Osteocyte (in vitro differentiated cells): ENCODE data around the gene MAP3K20. TPM values are rescaled to one million over a fixed set of nuclear protein-coding genes. Genes with fewer than 3 reads are reported as not detected.

Experiments
- DNase-seq: peaks from one replicate; pipeline ENCODE4 v3.0.0; 2021; ENCODE audit warnings: mixed read lengths; ENCODE audit not compliant: unreplicated experiment; ENCODE audit errors: extremely low spot score
- H3K27ac Mint-ChIP-seq: one replicate; pipeline ENCODE4 v1.8.0; 2021; ENCODE audit warnings: mild to moderate bottlenecking, mixed read lengths; ENCODE audit not compliant: unreplicated experiment
- H3K27me3 Mint-ChIP-seq: one replicate; pipeline ENCODE4 v1.8.0; 2021; ENCODE audit warnings: mixed read lengths; ENCODE audit not compliant: unreplicated experiment
- H3K36me3 Mint-ChIP-seq: one replicate; pipeline ENCODE4 v1.8.0; 2021; ENCODE audit warnings: mixed read lengths; ENCODE audit not compliant: unreplicated experiment
- H3K4me1 Mint-ChIP-seq: one replicate; pipeline ENCODE4 v1.8.0; 2021; ENCODE audit warnings: mixed read lengths; ENCODE audit not compliant: unreplicated experiment
- H3K4me3 Mint-ChIP-seq: one replicate; pipeline ENCODE4 v1.8.0; 2021; ENCODE audit warnings: mild to moderate bottlenecking, moderate library complexity, mixed read lengths; ENCODE audit not compliant: unreplicated experiment
- H3K9me3 Mint-ChIP-seq: one replicate; pipeline ENCODE4 v1.8.0; 2021; ENCODE audit warnings: mixed read lengths; ENCODE audit not compliant: unreplicated experiment
- CTCF ChIP-seq: fragments of 200-600 bp; sonication (generic); IDR thresholded peaks from 2 replicates; pipeline ENCODE4 v1.5.0; 2021; ENCODE audit warnings: antibody characterized with exemption, mild to moderate bottlenecking, moderate library complexity
- total RNA-seq: library from RNA; stranded (reverse); gene quantifications from 2 replicates; pipeline ENCODE4 v1.2.1, GENCODE V29; 2021

Gene MAP3K20
- total RNA-seq, 1 donor from 2014 or later: 57.4 TPM

GRCh38 chr2:173050684-173051083 is 25.0 kb upstream of the MAP3K20 start:
- H3K27ac Mint-ChIP-seq: no peak overlapping the region
- H3K36me3 Mint-ChIP-seq: no peaks in the 10 kb centered on the region
- H3K27me3 Mint-ChIP-seq: no peaks in the 10 kb centered on the region
- DNase-seq: no peak
- no peak for TF ChIP-seq CTCF
- H3K4me3 Mint-ChIP-seq: no peak overlapping the region
- peaks cover 59% of the 10 kb centered on the region for H3K4me1 Mint-ChIP-seq
- H3K9me3 Mint-ChIP-seq: peaks cover 3% of the 10 kb centered on the region

- no peak for DNase-seq
- Mint-ChIP-seq H3K4me3 (no peak overlapping the region), H3K4me1 (peaks cover 57% of the 10 kb centered on the region), H3K27ac (no peak overlapping the region), H3K9me3 (peaks cover 3% of the 10 kb centered on the region), H3K36me3 (no peaks in the 10 kb centered on the region), H3K27me3 (no peaks in the 10 kb centered on the region)
- no peak for TF ChIP-seq CTCF
These were observed 24.0 kb upstream of the MAP3K20 start for GRCh38 chr2:173051463-173052215.

DNA sequence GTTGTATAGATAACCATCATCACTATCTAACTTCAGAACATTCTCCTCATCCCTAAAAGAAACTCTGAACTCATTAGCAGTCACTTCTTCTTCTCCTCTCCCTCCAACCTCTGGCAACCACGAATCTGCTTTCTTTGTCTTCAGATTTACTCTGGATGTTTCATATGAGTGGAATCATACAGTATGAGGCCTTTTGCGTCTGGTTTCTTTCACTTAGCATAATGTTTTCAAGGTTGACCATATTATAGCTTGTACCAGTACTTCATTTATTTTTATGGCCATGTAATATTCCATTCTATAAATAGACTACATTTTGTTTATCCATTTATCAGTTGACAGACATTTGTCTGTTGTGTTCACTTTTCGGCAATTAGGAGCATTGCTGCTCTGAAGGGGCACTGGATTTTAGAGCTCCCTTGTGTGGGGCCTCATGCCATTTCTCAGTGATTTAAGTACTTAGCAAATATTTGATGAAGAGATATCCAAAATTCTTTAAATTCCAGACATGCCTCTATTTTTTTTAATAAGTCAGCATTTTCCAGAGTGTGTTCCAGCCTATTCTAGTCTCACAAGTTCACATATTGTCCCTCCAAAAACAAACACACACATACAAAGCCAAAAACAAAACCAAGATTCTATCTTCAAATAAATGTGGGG is 22.5 kb upstream of the MAP3K20 start:
- H3K27ac Mint-ChIP-seq: peak overlapping the region; percentile 38
- peaks cover 55% of the 10 kb centered on the region for H3K4me1 Mint-ChIP-seq
- no peak for TF ChIP-seq CTCF
- H3K27me3 Mint-ChIP-seq: no peaks in the 10 kb centered on the region
- peaks cover 4% of the 10 kb centered on the region for H3K9me3 Mint-ChIP-seq
- peaks cover under 1% of the 10 kb centered on the region for H3K36me3 Mint-ChIP-seq
- DNase-seq: no peak
- H3K4me3 Mint-ChIP-seq: no peak overlapping the region

DNA sequence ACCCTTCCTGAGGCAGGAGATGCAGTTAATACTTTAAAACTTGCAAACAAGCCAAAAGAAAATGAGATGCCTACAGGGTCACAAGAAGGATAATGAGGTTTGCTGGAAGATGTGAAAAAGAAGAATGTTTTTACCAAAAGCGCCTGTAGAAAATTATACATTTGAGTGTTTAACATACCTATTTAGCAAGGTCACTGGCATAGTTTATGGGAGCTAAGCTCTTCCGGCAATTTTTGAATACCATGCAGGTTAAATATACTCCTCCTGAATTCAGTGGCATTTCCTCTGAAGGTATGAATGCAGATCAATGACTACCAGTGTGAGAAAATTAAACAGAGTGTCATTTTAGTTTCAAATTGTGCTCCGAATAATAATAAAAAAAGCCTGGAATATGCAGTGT is 21.2 kb upstream of the MAP3K20 start:
- Mint-ChIP-seq H3K4me3 (no peak overlapping the region), H3K4me1 (peaks cover 44% of the 10 kb centered on the region)

More for the DNA sequence above, 21.2 kb upstream of the MAP3K20 start:
- H3K27me3 Mint-ChIP-seq: no peaks in the 10 kb centered on the region
- peaks cover 6% of the 10 kb centered on the region for H3K9me3 Mint-ChIP-seq
- peaks cover 2% of the 10 kb centered on the region for H3K36me3 Mint-ChIP-seq
- peak overlapping the region; percentile 63 for H3K27ac Mint-ChIP-seq
- no peak for TF ChIP-seq CTCF
- DNase-seq: no peak
